ENCODE data around the gene SERP1. TPM values are rescaled to one million over a fixed set of nuclear protein-coding genes. Genes with fewer than 3 reads are reported as not detected.

Gene SERP1
- total RNA-seq, 4 donors from 2014 or later = 25.3 to 52.7 (median 36.3) TPM

DNA sequence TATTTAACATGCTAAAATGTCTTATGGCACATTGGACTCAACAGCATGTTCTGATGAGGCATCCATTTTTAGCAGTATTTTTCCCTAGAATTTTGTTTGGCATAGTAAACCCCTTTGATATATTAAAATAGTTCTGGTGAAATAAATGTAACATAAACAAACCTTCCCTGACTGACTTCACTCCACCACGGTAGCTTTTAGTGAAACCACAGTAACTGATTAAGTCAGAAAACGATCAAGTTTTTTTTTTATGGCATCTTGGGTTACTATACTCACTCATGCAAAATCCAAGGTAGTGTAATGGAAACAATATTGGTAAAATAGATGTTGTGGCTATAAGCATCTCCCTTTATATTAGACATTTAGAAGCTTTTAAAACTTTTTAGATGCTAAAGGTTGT is 2.8 kb downstream of the SERP1 start:
- no peak for TF ChIP-seq POLR2A (IDR thresholded peaks at IDR 0.05)
- TF ChIP-seq, protein P1, sequence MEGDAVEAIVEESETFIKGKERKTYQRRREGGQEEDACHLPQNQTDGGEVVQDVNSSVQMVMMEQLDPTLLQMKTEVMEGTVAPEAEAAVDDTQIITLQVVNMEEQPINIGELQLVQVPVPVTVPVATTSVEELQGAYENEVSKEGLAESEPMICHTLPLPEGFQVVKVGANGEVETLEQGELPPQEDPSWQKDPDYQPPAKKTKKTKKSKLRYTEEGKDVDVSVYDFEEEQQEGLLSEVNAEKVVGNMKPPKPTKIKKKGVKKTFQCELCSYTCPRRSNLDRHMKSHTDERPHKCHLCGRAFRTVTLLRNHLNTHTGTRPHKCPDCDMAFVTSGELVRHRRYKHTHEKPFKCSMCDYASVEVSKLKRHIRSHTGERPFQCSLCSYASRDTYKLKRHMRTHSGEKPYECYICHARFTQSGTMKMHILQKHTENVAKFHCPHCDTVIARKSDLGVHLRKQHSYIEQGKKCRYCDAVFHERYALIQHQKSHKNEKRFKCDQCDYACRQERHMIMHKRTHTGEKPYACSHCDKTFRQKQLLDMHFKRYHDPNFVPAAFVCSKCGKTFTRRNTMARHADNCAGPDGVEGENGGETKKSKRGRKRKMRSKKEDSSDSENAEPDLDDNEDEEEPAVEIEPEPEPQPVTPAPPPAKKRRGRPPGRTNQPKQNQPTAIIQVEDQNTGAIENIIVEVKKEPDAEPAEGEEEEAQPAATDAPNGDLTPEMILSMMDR (IDR thresholded peaks at IDR 0.05 in 4 of 5, conservative IDR thresholded peaks at IDR 0.05 in 1 of 5) = no peak
- intact Hi-C loops (cut with DNase I; ENCODE audit: low total_unique reads) (loop anchor here (10.0 kb wide), 1 partner anchor 569 kb away; the partner anchor contains the start of gene PFN2), in situ Hi-C loops (cut with MboI; ENCODE audit: low sequenced_read_pairs in 4 of 4) (loop anchor here in 1 of 4 donors (10.0 kb wide), 1 partner anchor 61 kb away; the partner anchor contains the start of gene SELENOT)
- Histone ChIP-seq H3K27me3 (no peaks in the 10 kb centered on the region), H3K4me3 (no peak overlapping the region), H3K27ac (peak overlapping the region in 2 of 4 donors; percentile 6 to 97), H3K9me3 (no peaks in the 10 kb centered on the region), H3K36me3 (peaks cover 0 to 23% of the 10 kb centered on the region in 2 donors), H3K4me1 (peaks cover 32 to 38% of the 10 kb centered on the region in 2 donors)
- no peak for ATAC-seq
- DNase-seq = no peak

DNA sequence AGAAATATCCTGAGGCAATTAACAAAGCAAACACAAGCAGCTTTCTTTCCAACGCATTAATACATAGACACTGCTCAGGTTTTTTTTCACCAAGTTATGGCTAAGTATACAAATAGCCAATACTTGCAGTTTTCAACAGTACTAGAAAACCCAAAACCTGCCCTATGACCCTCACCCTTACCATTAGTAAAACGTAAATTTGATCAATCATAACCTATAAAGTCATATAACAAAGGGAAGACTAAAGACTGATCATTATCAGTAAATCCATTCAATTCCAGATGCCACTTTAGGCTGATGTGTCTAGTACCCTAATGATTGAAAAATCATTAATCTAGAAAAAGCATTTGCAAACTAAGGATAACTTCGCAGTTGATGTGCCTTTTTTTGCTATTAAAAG is 3.2 kb downstream of the SERP1 start:
- Histone ChIP-seq H3K4me3 (no peak overlapping the region), H3K36me3 (peaks cover 0 to 23% of the 10 kb centered on the region in 2 donors), H3K27ac (peak overlapping the region in 2 of 4 donors; percentile 6 to 97), H3K4me1 (peaks cover 28 to 35% of the 10 kb centered on the region in 2 donors), H3K9me3 (no peaks in the 10 kb centered on the region), H3K27me3 (no peaks in the 10 kb centered on the region)
- DNase-seq (no peak), ATAC-seq (no peak)
- intact Hi-C loops (cut with DNase I; ENCODE audit: low total_unique reads) = loop anchor here (10.0 kb wide), 1 partner anchor 568 kb away; the partner anchor contains the start of gene PFN2
- in situ Hi-C loops (cut with MboI; ENCODE audit: low sequenced_read_pairs in 4 of 4) = loop anchor here in 1 of 4 donors (10.0 kb wide), 1 partner anchor 62 kb away; the partner anchor contains the start of gene SELENOT
- TF ChIP-seq POLR2A (IDR thresholded peaks at IDR 0.05) = no peak
- TF ChIP-seq, protein P1 (IDR thresholded peaks at IDR 0.05 in 4 of 5, conservative IDR thresholded peaks at IDR 0.05 in 1 of 5) = no peak

DNA sequence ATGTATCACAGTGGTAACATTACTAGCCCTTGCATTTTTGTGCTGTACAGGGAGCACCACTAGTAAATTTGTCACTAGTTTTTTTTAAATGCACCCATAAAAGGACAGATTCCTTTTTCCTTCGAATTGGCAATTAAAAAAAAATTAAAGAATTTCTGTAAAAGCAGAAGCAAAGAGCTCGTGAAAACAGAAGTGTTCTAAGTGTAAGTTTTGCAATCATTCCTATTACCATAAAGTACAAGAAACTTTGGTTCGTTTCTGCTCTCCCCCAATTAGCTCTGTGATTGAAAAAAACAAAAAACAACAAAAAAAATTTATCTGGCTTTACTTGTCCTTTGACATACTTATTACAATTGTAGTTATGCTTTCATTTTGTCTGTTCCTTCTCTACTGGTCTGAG is 5.3 kb downstream of the SERP1 start:
- peaks cover 18 to 23% of the 10 kb centered on the region in 2 donors for H3K4me1 ChIP-seq
- H3K27me3 ChIP-seq = no peaks in the 10 kb centered on the region
- ATAC-seq (no peak), DNase-seq (no peak)
- H3K9me3 ChIP-seq = no peaks in the 10 kb centered on the region
- no peak overlapping the region for H3K4me3 ChIP-seq
- in situ Hi-C loops (cut with MboI; ENCODE audit: low sequenced_read_pairs in 4 of 4) = loop anchor here in 1 of 4 donors (10.0 kb wide), 1 partner anchor 64 kb away; the partner anchor contains the start of gene SELENOT
- H3K27ac ChIP-seq = no peak overlapping the region
- intact Hi-C loops (cut with DNase I; ENCODE audit: low total_unique reads) = loop anchor here (10.0 kb wide), 1 partner anchor 566 kb away; the partner anchor contains the start of gene PFN2
- TF ChIP-seq POLR2A (IDR thresholded peaks at IDR 0.05) = no peak
- TF ChIP-seq, protein P1 (IDR thresholded peaks at IDR 0.05 in 4 of 5, conservative IDR thresholded peaks at IDR 0.05 in 1 of 5) = no peak
- peaks cover 0 to 23% of the 10 kb centered on the region in 2 donors for H3K36me3 ChIP-seq

DNA sequence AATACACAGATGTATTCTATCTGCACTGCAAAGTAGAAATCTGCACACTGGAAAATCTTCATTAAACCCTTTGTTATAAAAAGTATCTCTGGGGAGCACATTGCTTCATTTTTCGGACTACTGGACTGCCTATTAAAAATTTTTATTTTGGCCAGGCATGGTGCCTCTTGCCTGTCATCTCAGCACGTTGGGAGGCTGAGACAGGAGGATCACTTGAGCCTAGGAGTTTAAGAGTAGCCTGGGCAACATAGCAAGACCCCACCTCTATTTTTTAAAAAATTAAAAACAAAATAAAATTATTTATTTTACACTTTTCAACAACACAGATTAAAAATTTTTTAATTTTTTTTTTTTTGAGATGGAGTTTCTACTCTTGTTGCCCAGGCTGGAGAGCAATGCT is 6.0 kb downstream of the SERP1 start:
- Histone ChIP-seq H3K4me3 (no peak overlapping the region), H3K27ac (no peak overlapping the region), H3K4me1 (peaks cover 18 to 22% of the 10 kb centered on the region in 2 donors), H3K27me3 (no peaks in the 10 kb centered on the region), H3K36me3 (peaks cover 0 to 23% of the 10 kb centered on the region in 2 donors), H3K9me3 (no peaks in the 10 kb centered on the region)
- intact Hi-C loops (cut with DNase I; ENCODE audit: low total_unique reads) (loop anchor here (10.0 kb wide), 1 partner anchor 565 kb away; the partner anchor contains the start of gene PFN2), in situ Hi-C loops (cut with MboI; ENCODE audit: low sequenced_read_pairs in 4 of 4) (loop anchor here in 1 of 4 donors (10.0 kb wide), 1 partner anchor 65 kb away; the partner anchor contains the start of gene SELENOT)
- DNase-seq (no peak), ATAC-seq (no peak)
- TF ChIP-seq POLR2A (IDR thresholded peaks at IDR 0.05) = no peak
- TF ChIP-seq, protein P1 (IDR thresholded peaks at IDR 0.05 in 4 of 5, conservative IDR thresholded peaks at IDR 0.05 in 1 of 5) = no peak

Measured in gastrocnemius medialis (tissue), 4 donors.